K562 (cell line): ENCODE data around the gene ELOVL5. TPM values are rescaled to one million over a fixed set of nuclear protein-coding genes. Genes with fewer than 3 reads are reported as not detected.

Source experiments
- ATAC-seq: fragments of 200-7000 bp; cut with Tn5 transposase; 3 replicates; pipeline ENCODE4 v1.9.1; 2020; ENCODE audit warnings: moderate library complexity
- BruUV-seq: library from RNA; stranded (reverse); fragments of 400-500 nt; replicated peaks from 2 replicates; lab custom pipeline; 2021; lab: Mats Ljungman, UMichigan
- CTCF ChIA-PET: fragments of 300-600 bp; formaldehyde crosslinking; extraction: SDS; loops from one replicate; lab custom pipeline; 2021; ENCODE audit warnings: low intra/inter-chr PET ratio; lab: Yijun Ruan, JAX
- POLR2A ChIA-PET: fragments of 300-600, 350-650 bp; sonication (Branson Sonifier 250); formaldehyde crosslinking; extraction: SDS; loops from one replicate; lab custom pipeline; 2021; ENCODE audit warnings: antibody characterized with exemption, inconsistent platforms; lab: Yijun Ruan, JAX
- DNase-seq, 4 experiments: peaks; one replicate each; pipeline versions ENCODE4 v3.0.0 to v3.0.0-alpha.2; 2011 to 2018; ENCODE audit warnings: low spot score in 3 of 4, mixed read lengths in 3 of 4; ENCODE audit errors: extremely low read depth in 1 of 4
- FAIRE-seq: peaks from 2 replicates; lab custom pipeline; 2011; peaks lifted over from hg19 to GRCh38; lab: Jason Lieb, UNC
- H2AFZ ChIP-seq: 2 replicates; pipeline ENCODE4 v1.6.0; 2011; ENCODE audit warnings: low read depth, low read length, control low read depth, inconsistent platforms
- H3K27ac ChIP-seq: fragments of 200-600 bp; 3 replicates; pipeline ENCODE4 v1.8.0; 2011; ENCODE audit warnings: low read depth, mild to moderate bottlenecking, control low read depth, inconsistent platforms, low read length, moderate library complexity, mixed read lengths; ENCODE audit errors: extremely low read depth
- H3K27me3 ChIP-seq, 2 experiments: fragments of 300-600 bp in 1 of 2; 2 replicates in 1 of 2; 3 replicates in 1 of 2; pipeline versions ENCODE4 v1.6.0 to v1.8.0; 2011; ENCODE audit warnings: inconsistent platforms in 2 of 2, low read length in 2 of 2, mild to moderate bottlenecking in 1 of 2, mixed read lengths in 1 of 2, moderate library complexity in 1 of 2; ENCODE audit not compliant: control insufficient read depth in 2 of 2, insufficient read depth in 2 of 2
- H3K36me3 ChIP-seq: fragments of 300-600 bp; 3 replicates; pipeline ENCODE4 v1.8.0; 2011; ENCODE audit warnings: mild to moderate bottlenecking, low read length, inconsistent platforms; ENCODE audit not compliant: control insufficient read depth, insufficient read depth
- H3K4me1 ChIP-seq, 2 experiments: fragments of 200-600 bp in 1 of 2; replicated peaks in 1 of 2; 2 replicates in 1 of 2; 3 replicates in 1 of 2; pipeline versions ENCODE4 v1.5.1 to v1.8.0; 2011; ENCODE audit warnings: inconsistent platforms in 2 of 2, low read length in 2 of 2, mild to moderate bottlenecking in 1 of 2, mixed read lengths in 1 of 2, moderate library complexity in 1 of 2; ENCODE audit not compliant: control insufficient read depth in 2 of 2, insufficient read depth in 2 of 2
- H3K4me2 ChIP-seq: 2 replicates; pipeline ENCODE4 v1.6.1; 2011; ENCODE audit warnings: low read length, control low read depth, inconsistent platforms, mixed read lengths; ENCODE audit not compliant: insufficient read depth
- H3K4me3 ChIP-seq: fragments of 200-600 bp; sonication (generic), shearing (Covaris generic); 2 replicates; pipeline ENCODE4 v1.5.1; 2016; ENCODE audit warnings: control low read depth, inconsistent platforms
- H3K79me2 ChIP-seq: fragments of 200-600 bp; 3 replicates; pipeline ENCODE4 v1.8.0; 2011; ENCODE audit warnings: low read length, inconsistent platforms; ENCODE audit not compliant: control insufficient read depth, insufficient read depth
- H3K9ac ChIP-seq, 2 experiments: 2 replicates each; pipeline versions ENCODE4 v1.6.0 to v1.6.1; 2011; ENCODE audit warnings: low read depth in 2 of 2, low read length in 2 of 2, control low read depth in 1 of 2, inconsistent platforms in 1 of 2, mild to moderate bottlenecking in 1 of 2, mixed read lengths in 1 of 2; ENCODE audit not compliant: insufficient read depth in 1 of 2
- H3K9me1 ChIP-seq: one replicate; pipeline ENCODE4 v1.6.0; 2011; ENCODE audit warnings: inconsistent platforms, mild to moderate bottlenecking, low read length, moderate library complexity; ENCODE audit not compliant: control insufficient read depth, insufficient read depth
- H3K9me3 ChIP-seq: replicated peaks from 2 replicates; pipeline ENCODE4 v1.5.1; 2011; ENCODE audit warnings: low read depth, low read length, inconsistent platforms; ENCODE audit not compliant: control insufficient read depth, insufficient read depth
- H4K20me1 ChIP-seq: replicated peaks from 2 replicates; pipeline ENCODE4 v1.6.1; 2011; ENCODE audit warnings: low read length, inconsistent platforms, mixed read lengths; ENCODE audit not compliant: control insufficient read depth, insufficient read depth
- ARID1B ChIP-seq: fragments of 450-650 bp; IDR thresholded peaks from 2 replicates; pipeline ENCODE4 v1.6.1; 2016; ENCODE audit warnings: antibody characterized with exemption, mild to moderate bottlenecking, inconsistent platforms
- CBFA2T2 ChIP-seq: fragments of 450-650 bp; conservative IDR thresholded peaks from 2 replicates; pipeline ENCODE4 v1.6.1; 2017; ENCODE audit warnings: mild to moderate bottlenecking
- CBFA2T3 ChIP-seq: fragments of 450-650 bp; IDR thresholded peaks from 2 replicates; pipeline ENCODE4 v1.6.1; 2017
- FOXJ3 ChIP-seq: sonication (generic); formaldehyde crosslinking; IDR thresholded peaks from 2 replicates; pipeline ENCODE4 v1.4.0; 2020; ENCODE audit warnings: mild to moderate bottlenecking, missing genetic modification reagents
- HMBOX1 ChIP-seq: sonication (generic); IDR thresholded peaks from 2 replicates; pipeline ENCODE4 v1.6.1; 2016
- KDM1A ChIP-seq, 2 experiments: fragments of 450-650 bp; IDR thresholded peaks; 2 replicates each; pipeline ENCODE4 v1.6.1; 2016; ENCODE audit warnings: mild to moderate bottlenecking in 2 of 2
- NCOR1 ChIP-seq: fragments of 450-650 bp; IDR thresholded peaks from 2 replicates; pipeline ENCODE4 v1.6.1; 2016; ENCODE audit warnings: mild to moderate bottlenecking, moderate library complexity
- NFIC ChIP-seq: fragments of 450-650 bp; IDR thresholded peaks from 2 replicates; pipeline ENCODE4 v1.6.1; 2017; ENCODE audit warnings: mild to moderate bottlenecking, inconsistent platforms
- POLR2AphosphoS5 ChIP-seq: IDR thresholded peaks from 2 replicates; pipeline ENCODE4 v1.6.1; 2011; ENCODE audit warnings: mild to moderate bottlenecking, low read depth, low read length, moderate library complexity; ENCODE audit not compliant: control insufficient read depth, insufficient read depth
- STAT5A ChIP-seq: IDR thresholded peaks from 2 replicates; pipeline ENCODE4 v1.6.1; 2012; ENCODE audit warnings: low read length, inconsistent platforms, borderline replicate concordance
- TAL1 ChIP-seq: fragments of 450-650 bp; IDR thresholded peaks from 2 replicates; pipeline ENCODE4 v1.6.1; 2016; ENCODE audit warnings: mild to moderate bottlenecking
- TCF3 ChIP-seq: sonication (generic); formaldehyde crosslinking; IDR thresholded peaks from 2 replicates; pipeline ENCODE4 v1.4.0; 2020; ENCODE audit warnings: mild to moderate bottlenecking, missing genetic modification reagents
- TEAD4 ChIP-seq, 2 experiments: sonication (generic) in 1 of 2; formaldehyde crosslinking in 1 of 2; IDR thresholded peaks; 2 replicates each; pipeline versions ENCODE4 v1.6.1 to v1.8.0; 2012 to 2022; ENCODE audit warnings: borderline replicate concordance in 1 of 2, inconsistent platforms in 1 of 2, low read length in 1 of 2, mild to moderate bottlenecking in 1 of 2, missing genetic modification reagents in 1 of 2
- TFE3 ChIP-seq: fragments of 450-650 bp; formaldehyde crosslinking; IDR thresholded peaks from 2 replicates; pipeline ENCODE4 v1.4.0; 2020; ENCODE audit warnings: mild to moderate bottlenecking, mixed read lengths
- TRIM24 ChIP-seq, 2 experiments: fragments of 450-650 bp; IDR thresholded peaks; 2 replicates each; pipeline ENCODE4 v1.6.1; 2016
- VEZF1 ChIP-seq: fragments of 200-800 bp; sonication (Bioruptor generic); IDR thresholded peaks from 2 replicates; pipeline ENCODE4 v1.6.1; 2017; ENCODE audit warnings: missing genetic modification characterization, missing compliant biosample characterization
- ZKSCAN1 ChIP-seq: fragments of 150-350 bp; IDR thresholded peaks from 2 replicates; pipeline ENCODE4 v1.6.1; 2016; ENCODE audit warnings: low read depth, low read length
- ZNF583 ChIP-seq: fragments of 250-450 bp; sonication (Bioruptor Pico); IDR thresholded peaks from 2 replicates; pipeline ENCODE4 v1.4.0; 2020
- WGBS: fragments of 100-300 bp; shearing (Covaris generic); methylation state at CpG from one replicate; pipeline ENCODE4 v1.1.6; 2016; ENCODE audit warnings: low coverage, mixed read lengths; ENCODE audit not compliant: insufficient coverage; ENCODE audit errors: missing lambda C conversion rate; 5-methylcytosine and 5-hydroxymethylcytosine counted together
- in situ Hi-C: fragments of 300-500 bp; cut with MboI; formaldehyde crosslinking; loops from 4 replicates; pipeline ENCODE4 v1.15.0; 2018; ENCODE audit warnings: inconsistent platforms, mixed read lengths
- intact Hi-C: fragments of 100-400 bp; cut with micrococcal nuclease; formaldehyde crosslinking; loops from 2 replicates; pipeline ENCODE4 v1.14.2; 2022
- polyA plus RNA-seq, 8 experiments: library from polyadenylated mRNA; depleted of rRNA in 4 of 8; stranded (reverse) in 5 of 8; unstranded in 3 of 8; fragments of >200 nt; fragmentation: Nextera tagmentation in 2 of 8; fragmentation: Illumina TruSeq in 1 of 8; extraction: Ambion mirVana in 2 of 8; extraction: Trizol in 1 of 8; gene quantifications; 2 replicates each; pipeline versions ENCODE4 v1.2.1 to v1.2.3, GENCODE V29; 2011 to 2014; ENCODE audit warnings: inconsistent platforms in 1 of 8, missing spikeins in 1 of 8
- total RNA-seq, 7 experiments: library from RNA; depleted of rRNA in 6 of 7; stranded (reverse); fragments of >200 nt in 6 of 7; fragmentation: Illumina TruSeq in 2 of 7; extraction: Trizol in 2 of 7; gene quantifications; 2 replicates each; pipeline versions ENCODE4 v1.2.1 to v1.2.3, GENCODE V29; 2011 to 2021; ENCODE audit warnings: low replicate concordance in 1 of 7

The ELOVL5 gene
- total and polyA plus RNA-seq, 9 of the 15 experiments (the other 6 are each of a cell fraction or from before 2014, with no cell fraction given) = 70.6 to 245 (median 132) TPM

GRCh38 chr6:53361549-53362031, 12.8 kb upstream of the ELOVL5 start:
- intact Hi-C loops = no loop called here

More at GRCh38 chr6:53361549-53362031, 12.8 kb upstream of the ELOVL5 start:
- Histone ChIP-seq H3K79me2 (peaks cover 8% of the 10 kb centered on the region; the same call in 2 of the 3 replicates), H3K9ac (no peak overlapping the region), H3K9me3 (no peaks in the 10 kb centered on the region), H2AFZ (0 out of 2 replicates have a peak overlapping the region, but pooled peaks have one; percentile 12), H3K36me3 (no peaks in the 10 kb centered on the region), H4K20me1 (no peaks in the 10 kb centered on the region), H3K27me3 (no peaks in the 10 kb centered on the region), H3K9me1 (peaks cover 7% of the 10 kb centered on the region), H3K4me3 (no peak overlapping the region), H3K4me2 (no peak overlapping the region), H3K4me1 (peaks cover 20 to 32% of the 10 kb centered on the region in 2 experiments), H3K27ac (no peak overlapping the region)
- ChIA-PET CTCF (no interaction called here), POLR2A (no interaction called here)
- DNase-seq (peak in 1 of 4 experiments; percentile 42), FAIRE-seq (peak; percentile 62), ATAC-seq (no peak)
- no TSS peak for BruUV-seq
- WGBS = 42% methylated on average over 4 of the region's 4 CpGs
- peak; percentile 88; the same call in 1 of the 2 replicates for TF ChIP-seq HMBOX1
- TF ChIP-seq CBFA2T3 = peak; percentile 84
- peak; percentile 50 for TF ChIP-seq NCOR1
- TF ChIP-seq POLR2AphosphoS5 = peak; percentile 58
- TF ChIP-seq ZNF583 (CRISPR knock-in tag) = no peak
- TF ChIP-seq TRIM24 (IDR thresholded peaks at IDR 0.05) = peak in 1 of 2 experiments; percentile 25; a peak in 2 of 4 replicates
- TF ChIP-seq STAT5A = peak; percentile 34; the same call in 1 of the 2 replicates
- peak; percentile 54 for TF ChIP-seq ARID1B
- no peak for TF ChIP-seq FOXJ3
- TF ChIP-seq TFE3 = peak; percentile 32; the same call in 1 of the 2 replicates
- TF ChIP-seq KDM1A (IDR thresholded peaks at IDR 0.05) = peak; percentile 50 to 64; a peak in 2 of 4 replicates
- TF ChIP-seq CBFA2T2 = peak; percentile 63
- TF ChIP-seq NFIC = peak; percentile 26; the same call in 1 of the 2 replicates
- TF ChIP-seq TCF3 = peak; percentile 45; the same call in 1 of the 2 replicates
- TF ChIP-seq VEZF1 = no peak
- peak; percentile 53; the same call in 1 of the 2 replicates for TF ChIP-seq TAL1
- TF ChIP-seq ZKSCAN1 = no peak
- TF ChIP-seq TEAD4 (IDR thresholded peaks at IDR 0.05; ENCODE audit: low read length) = peak; percentile 58
- TF ChIP-seq TEAD4 (CRISPR knock-in tag; IDR thresholded peaks at IDR 0.05; ENCODE audit: borderline replicate concordance) = no peak
- in situ Hi-C loops = no loop called here
